HG03135 (cell line): ENCODE data around the gene TLE1.
"Not testable (repeated sequence)": the region's sequence is repeated elsewhere in the genome, so short reads cannot be mapped to it uniquely, and the experiment has no call there.

Experiments used
- ATAC-seq: cut with Tn5 transposase; IDR thresholded peaks from one replicate; pipeline ENCODE4 v1.9.1; 2021; ENCODE audit warnings: mild to moderate bottlenecking, moderate library complexity; ENCODE audit not compliant: unreplicated experiment

Gene TLE1

DNA sequence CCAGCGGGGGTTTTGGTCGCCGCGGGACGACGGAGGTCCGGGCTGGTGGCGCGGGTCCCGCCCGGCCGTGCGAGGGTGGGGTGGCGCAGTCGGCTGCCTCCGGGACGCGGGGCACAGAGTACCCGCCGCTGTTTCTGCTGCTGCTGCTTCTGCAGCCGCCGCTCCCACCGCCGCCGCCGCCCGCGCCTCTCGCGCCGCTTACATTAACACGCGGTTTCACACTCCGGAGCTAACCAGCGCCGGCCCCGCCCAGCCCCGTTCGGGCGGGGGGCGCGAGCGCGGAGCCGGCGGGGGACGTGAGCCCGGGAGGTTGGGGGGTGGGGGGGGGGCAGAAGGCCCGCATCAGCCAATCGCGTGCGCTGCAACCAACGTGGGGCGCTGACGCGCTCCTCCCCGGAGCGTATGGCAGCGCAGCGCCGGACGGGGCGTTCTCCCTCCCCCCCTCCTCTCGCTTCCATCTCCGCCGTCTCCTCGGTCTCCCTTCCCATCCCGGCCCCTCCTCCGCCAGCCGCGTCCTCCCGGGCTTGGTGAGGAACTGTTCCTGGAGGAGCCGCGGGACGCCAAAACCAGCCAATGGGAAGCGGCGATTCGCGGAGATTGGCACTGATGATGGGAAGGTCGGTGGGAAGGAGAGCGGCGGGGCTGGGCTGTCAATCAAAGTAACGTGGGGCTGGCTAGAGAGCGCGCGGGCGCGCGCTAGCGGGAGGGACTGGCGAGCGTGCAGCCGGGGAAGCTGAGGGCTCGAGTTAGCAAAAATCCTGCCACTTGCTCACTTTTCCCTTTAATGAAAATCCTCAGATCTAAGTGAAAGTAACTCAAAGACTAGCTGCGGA lies at the start of gene TLE1:
Gene TLE1, minus strand, starts transcription at position 205 of the 833 bp plus-strand sequence. CDS start 1,307 bp downstream, outside the sequence.
- ATAC-seq = peak; percentile 79

DNA sequence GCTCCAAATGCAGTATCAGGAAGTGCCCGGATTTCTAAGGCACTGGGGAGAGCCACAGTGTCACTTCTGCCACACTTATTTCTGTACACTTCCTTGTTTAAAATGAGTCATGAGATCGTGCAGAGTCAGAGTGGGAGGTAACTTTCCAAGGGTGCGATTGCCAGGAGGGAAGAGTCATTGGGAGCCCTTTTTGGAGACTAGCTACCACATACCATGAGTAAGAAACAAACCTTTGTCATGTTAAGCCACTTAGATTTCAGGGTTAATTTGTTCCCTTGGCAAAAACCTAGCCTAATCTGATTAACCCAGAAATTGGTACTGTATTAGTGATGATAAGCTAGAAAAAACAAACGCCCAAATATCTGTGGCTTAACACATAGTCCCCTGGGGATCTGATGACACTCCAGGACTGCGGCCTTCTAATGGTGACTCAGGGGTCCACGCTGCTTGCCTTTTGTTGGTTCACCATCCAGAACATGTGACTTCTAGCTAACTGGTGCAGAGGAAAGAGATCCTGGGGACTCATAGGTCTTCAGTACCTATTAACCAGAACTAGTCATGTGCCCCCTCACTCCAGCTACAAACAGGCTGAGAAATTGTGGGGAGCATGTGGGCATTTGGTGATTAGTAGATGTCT lies 48.6 kb upstream of the TLE1 start:
- ATAC-seq = no peak

DNA sequence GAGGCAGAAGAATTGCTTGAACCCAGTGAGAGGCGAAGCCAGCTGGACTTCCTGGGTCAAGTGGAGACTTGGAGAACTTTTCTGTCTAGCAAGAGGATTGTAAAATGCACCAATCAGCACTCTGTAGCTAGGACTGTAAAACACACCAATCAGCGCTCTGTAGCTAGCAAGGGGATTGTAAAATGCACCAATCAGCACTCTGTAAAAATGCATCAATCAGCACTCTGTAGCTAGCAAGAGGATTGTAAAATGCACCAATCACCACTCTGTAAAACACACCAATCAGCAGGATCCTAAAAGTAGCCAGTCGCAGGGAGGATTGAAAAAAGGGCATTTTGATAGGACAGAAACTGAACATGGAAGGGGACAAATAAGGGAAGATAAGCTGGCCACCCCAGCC lies 41.2 kb upstream of the TLE1 start:
- ATAC-seq = not testable (repeated sequence)

DNA sequence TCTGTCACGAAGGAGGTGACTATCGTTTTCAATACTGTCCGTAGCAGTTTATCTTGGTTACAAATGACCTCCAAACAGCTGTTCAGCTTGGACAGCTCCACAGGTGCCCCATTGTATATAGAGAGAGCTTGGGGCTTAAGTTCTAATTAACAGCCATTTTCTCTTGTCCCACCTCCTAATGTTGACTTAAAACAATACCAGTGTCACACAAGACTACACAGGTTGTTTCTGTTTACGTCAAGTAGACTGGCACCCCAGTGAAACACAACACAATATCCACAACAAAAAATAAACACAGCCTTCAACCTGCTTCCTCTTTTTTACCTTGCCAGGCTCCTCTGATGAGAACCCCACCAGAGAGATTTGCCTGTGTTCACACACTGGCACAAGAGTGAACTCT lies 39.8 kb upstream of the TLE1 start:
- peak; percentile 67 for ATAC-seq

DNA sequence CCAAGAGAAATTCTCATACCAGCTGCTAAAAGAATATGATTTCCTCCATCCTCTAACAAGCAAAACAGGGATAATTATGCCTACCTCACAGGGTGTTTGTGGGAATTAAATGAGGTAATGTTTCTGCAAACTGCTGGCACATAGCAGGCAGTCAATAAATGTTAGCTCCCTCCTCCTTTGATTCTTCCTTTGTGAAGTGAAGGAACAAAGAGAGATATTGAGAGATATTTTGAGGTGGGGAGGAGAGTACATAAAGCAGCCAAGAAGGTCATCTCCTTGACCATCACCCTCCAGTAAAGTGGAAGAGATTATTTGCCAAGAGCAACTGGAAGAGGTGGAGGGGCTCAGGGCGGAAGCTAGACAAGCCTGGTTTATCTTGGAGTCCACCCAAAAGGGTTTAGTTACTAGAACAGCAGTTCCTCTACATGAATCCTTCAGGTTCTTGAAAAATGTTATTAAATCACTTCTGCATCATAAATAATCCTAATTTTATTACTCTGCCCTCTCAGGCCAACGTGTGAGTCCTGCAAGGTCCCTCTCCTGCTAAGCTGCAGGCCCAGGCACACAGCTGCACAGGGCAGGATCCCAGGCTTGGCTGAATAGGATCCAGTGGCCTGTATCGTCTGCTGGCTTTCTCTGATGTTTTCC lies 35.0 kb upstream of the TLE1 start:
- no peak for ATAC-seq

DNA sequence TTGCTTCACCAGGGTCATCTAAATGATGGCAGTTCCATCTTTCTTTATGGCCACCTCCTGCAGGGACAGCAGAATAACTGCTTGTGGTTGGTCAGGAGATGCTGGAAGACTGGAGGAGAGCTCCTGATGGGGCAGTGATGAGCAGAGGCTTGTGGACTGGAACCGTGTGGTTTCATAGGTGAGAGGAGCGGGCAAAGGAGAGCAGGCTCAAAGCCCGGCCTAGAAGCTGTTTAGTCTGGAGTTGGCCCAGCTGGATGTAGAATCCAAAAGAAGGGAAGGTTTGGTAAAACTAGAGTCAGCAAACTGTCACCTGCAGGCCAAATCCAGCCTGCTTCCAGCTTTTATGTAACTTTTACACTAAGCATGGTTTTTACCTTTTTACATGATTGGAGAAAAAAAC lies 32.9 kb upstream of the TLE1 start:
- ATAC-seq = no peak

DNA sequence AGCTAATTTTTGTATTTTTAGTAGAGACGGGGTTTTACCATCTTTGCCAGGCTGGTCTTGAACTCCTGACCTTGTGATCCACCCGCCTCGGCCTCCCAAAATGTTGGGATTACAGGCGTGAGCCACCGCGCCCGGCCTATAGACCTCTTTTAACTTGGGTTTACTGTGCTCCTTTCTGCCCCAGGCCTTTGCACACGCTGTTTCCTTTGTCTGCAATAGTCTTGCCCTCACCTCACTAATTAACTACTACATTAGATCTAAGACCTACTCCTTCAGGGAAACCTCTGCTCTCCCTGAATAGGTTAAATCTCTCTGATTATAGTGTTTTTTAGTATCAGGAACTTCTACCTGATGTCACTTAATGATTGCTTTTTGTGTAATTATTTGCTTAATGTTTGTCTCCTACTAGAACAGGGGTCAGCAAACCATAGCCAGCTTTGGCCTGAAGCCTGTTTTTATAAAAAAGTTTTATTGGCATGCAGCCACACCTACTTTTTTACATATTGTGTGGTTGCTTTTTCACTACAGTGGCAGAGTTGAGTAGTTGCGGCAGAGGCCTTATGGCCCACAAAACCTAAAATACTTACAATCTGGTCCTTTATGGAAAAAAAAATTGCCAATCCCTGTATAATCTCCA lies 31.2 kb upstream of the TLE1 start:
- ATAC-seq = no peak

DNA sequence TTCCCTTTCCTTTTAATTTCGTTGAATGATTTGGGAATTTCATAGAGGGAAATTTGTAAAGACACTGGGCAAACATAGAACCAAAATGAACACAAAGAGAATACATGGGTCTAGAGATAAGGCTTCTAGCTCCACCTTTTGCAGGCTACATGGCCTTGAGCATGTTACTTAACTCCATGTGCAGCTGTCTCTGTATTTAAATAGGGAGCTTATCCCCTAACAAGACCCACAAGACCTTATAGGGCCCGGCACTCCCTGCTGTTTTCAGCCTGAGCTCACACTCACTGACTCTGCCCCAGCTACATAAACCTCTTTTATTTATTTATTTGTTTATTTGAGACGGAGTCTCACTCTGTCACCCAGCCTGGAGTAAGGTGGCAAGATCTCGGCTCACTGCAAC lies 30.6 kb upstream of the TLE1 start:
- ATAC-seq = no peak

DNA sequence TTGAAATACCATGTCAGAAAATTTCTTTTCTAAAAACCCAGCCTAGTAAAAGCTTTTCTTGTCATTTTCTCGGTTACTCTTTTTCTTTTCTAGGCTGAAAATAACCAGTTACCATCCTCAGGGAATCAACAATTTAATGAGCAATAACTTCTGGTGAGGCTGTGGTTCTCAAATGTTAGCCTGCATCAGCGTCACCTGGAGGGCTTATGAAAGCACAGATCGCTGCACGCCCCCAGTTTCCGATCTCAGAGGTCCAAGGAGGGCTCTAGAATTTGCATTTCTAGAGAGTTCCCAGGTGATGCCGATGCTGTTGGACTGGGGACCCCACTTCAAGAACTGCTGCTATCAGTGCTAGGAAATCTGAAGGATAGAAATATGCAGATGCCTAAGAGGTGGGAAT lies 28.9 kb upstream of the TLE1 start:
- ATAC-seq = no peak

DNA sequence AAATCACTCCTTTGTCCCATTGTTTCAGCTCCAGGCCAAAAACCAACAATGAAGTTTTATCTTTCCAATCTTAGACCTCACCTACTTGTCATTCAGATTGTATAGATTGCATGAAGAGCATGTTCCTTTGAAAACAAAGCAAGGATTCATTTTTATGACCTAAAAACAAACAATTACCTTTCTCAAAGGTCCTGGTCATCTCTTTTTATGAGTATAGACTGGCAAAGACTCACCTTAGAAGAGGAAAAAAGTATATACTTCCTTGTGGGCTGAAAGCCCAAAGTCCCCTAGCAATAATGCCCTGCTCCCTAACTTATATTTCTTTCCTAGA lies 28.4 kb upstream of the TLE1 start:
- ATAC-seq = no peak

DNA sequence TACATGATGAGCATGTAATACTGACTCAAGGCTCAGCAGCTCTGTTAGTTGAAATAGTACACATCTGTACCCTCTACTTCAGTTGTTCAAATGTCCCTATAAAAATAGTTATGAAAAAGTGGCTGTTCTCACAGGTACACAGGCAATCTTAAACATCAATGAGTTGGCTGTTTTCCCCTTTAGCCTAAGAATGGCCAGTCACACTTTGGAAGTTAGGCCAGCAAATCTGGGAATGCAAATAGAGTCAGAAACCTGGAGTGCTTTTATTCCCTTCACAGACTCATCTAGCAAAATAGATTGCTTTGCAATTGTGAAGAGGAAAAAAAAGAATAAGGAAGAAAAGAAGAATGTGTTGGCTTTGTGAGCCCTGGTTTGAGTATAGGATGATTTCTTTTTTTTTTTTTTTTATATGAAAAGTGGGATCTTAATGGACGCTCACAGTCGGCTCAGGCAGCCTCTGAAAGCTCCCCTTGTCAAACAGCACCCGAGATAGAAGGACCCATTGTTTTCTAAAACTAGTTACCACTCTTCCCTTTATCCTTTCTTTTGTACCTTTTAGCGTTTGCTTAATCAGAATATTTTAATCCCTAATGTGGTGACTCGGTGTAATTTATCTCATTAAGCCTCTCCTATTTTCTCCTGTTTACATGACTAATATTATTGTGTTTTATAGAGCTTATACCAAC lies 27.9 kb upstream of the TLE1 start:
- no peak for ATAC-seq

DNA sequence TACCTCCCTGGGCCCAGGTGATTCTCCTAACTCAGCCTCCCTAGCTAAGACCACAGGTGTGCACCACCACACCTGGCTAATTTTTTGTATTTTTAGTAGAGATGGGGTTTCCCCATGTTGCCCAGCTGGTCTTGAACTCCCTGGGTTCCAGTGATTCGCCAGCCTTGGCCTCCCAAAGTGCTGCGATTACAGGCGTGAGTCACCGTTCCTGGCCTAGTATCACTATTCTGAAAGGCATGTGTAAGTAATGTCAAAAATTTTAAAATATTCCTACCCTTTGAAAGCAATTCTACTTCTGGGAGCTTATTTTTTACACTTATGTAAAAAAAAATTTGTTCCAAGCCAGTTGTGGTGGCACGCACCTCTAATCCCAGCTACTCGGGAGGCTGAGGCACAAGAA lies 27.1 kb upstream of the TLE1 start:
- no peak for ATAC-seq

DNA sequence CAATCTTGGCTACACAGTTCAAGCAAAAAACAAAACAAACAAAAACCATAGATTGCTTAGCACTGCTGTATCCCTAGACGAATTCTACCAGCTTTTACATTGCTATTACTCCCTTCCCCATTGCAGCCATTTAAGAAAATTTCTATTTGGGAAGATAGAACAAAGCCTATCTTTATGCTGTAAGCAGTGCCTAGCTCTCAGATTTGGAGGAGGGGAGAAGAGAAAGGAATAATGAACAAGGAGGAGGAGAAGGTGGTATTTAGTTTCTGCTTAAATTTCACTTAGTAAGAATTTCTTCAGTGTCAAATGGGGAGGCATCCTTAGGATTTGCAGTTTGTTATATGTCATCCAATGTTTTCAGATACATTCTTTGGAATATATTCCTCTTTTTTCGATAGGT lies 16.2 kb upstream of the TLE1 start:
- no peak for ATAC-seq

DNA sequence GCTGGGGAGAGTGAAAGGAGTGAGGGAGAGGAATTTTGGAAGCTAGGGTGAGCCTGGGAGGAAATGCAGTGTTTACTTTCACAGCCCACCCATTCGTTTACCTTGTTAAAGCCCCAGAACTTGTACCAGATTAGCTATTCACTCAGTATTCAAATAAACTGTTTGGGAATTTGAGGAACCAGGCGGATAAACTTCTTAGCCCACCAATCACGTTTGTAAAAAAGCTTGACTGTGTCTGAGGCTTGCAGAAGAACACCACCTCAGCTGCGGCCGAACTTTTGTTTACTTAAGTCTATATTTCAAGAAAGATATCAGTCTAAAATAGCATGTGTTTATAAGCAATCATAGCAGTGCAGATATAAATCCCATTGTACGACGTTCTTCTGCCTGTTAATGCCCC lies 5.2 kb upstream of the TLE1 start:
- ATAC-seq = no peak

DNA sequence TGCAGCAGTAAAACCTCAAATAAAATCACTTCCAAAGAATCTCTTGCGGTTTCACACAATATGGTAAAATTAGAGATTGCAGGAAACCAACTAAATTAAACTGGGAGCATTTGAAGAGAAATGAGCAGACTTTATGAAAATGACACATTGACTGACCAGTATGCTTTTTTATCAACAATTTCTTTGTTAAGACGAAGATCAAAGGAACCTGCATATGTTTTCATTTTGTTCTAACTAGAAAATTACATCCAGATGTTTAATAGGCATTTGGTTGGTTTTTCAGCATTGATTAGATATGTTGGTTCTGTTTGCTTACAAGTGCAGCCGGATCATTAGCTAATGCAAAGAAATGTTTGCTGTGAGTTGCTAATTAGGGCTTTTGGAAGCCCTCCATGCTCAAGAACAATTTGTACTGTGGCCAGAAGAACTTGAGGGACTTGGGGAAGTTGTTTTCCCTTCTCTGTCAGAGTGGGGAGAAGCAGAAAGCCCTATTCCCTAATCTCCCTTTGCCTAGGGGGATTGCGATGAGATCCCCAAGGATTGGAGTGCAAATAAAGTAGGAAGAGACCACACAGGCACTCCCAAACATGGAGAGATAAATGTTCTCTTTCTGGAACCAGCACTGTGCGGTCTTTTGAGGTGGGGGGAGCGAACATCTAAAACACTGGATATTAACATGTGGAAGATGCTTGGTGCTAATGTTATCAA lies 4.5 kb upstream of the TLE1 start:
- no peak for ATAC-seq

DNA sequence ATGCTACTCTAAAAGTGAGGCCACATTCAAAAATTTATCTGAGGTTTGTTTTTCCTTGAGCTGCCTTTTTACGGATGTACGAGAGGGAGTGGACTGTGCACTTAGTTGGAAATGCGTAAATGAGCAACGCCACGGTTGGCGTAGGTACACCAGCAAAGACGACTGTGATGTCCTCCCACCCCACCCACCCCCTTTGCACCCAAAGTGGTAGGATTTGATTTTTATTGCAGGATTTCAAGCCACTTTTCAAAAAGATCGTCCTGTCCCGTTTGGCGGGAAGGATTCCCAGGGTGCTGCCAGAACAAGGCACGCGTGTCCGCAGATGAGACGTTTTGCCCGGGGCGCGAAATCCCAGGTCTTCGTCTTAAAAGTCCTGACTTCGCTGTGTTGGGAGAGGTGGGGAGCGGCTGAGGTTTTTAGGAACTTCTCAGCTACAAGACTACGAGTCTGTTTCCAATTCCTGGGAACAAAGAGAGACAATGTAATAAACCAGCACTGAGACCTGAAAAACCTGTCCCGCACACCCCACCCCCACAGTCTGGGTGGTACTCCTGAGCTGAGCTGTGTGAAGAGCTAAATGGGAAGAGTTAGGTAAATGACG lies 1.0 kb upstream of the TLE1 start:
- no peak for ATAC-seq

DNA sequence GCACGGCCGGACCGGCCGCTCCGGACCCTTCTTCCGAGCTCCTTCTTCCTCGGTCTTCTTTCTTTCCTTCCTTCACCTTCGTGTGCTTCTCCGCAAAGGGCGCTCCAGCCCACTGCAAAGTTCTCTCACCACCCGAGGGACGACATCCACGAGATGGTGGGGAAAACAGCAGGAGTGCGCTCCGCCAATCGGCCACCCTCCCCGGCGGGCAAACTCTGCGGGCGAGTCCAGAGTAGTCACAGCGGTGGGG lies 329 bp downstream of the TLE1 start:
- ATAC-seq = not testable (repeated sequence)

DNA sequence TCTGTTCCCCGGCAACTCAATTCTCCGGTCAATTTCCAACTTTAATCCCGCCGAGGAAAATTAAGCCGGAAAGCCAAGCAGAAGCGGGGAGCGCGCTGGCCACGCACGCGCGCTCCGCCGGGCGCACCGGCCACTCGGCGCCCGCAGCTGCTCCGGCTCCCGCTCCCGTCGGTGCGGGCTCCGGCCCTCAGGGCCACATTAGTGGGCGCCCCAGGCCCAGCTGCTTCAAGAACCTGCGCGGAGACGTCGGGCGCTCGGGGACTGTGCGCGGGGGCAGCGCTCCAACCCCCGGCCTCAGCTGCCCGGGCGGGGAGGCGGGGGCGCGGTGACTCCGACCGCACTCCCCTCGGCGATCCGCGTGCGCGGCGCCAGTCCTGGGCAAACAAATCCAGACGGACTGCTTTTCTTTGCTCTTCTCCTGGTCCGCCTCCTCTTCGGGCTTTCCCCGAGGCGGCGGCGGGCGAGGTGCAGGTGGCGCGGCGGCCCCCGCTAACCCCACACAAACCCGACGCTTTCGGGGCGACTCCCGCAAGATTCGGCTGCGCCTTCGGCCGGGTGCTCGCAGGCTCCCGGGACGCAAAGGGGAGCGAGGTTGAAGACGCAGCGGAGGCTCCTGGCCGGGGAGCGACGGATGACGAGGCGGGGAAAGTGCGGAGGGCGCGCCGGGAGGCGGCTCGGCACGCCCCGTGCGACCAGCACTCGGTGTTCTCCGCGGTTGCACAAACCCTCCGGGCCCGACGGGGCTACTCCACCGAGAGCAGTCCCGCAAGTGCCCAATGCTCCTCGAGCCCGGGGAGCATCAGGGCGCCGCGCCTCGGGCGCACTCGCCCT lies 870 bp downstream of the TLE1 start:
- ATAC-seq = peak; percentile 11

DNA sequence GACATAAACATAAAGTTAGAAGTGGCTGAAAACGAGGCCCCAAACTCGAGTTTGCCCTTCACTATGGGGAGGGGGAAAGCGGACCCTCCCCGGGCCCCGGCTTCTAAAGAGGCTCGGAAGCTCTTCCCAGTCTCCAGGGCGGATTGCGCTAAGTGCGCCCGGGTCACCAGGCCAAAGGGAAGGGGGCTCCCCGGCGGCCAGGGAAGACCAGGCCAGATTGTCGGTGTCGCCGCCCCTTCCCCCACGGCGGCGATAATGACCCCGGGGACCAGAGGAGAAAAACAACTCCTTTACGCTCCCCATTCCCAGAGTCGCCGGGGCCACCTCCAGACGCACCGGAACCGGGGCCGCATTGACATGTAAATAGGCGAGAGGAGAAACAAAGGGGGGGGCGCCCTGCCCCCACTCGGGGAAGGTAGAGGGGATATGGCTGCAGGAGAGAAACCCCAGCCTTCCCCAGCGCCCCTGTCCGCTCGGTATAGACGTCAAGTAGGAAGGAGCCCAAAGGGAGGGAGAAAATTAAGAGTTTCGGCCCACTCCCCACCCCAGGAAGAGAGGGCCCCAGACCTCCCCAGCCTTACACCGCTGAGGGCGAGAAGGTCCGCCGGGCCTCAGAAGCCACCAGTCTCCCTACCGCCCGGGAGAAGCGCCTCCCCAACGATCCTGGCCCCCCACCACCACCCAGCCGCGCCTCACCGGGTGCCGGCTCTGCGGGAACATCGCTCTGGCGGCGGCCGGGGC lies 1.7 kb downstream of the TLE1 start:
- no peak for ATAC-seq
